Osteocyte (in vitro differentiated cells): ENCODE data around the gene VWA7. TPM values are rescaled to one million over a fixed set of nuclear protein-coding genes. Genes with fewer than 3 reads are reported as not detected.
A peak's percentile ranks its signal among the peaks of the same experiment; 100 is the strongest.
"Not testable (repeated sequence)": the region's sequence is repeated elsewhere in the genome, so short reads cannot be mapped to it uniquely, and the experiment has no call there.

ENCODE experiments used
- DNase-seq: peaks from one replicate; pipeline ENCODE4 v3.0.0; 2021; ENCODE audit warnings: mixed read lengths; ENCODE audit not compliant: unreplicated experiment; ENCODE audit errors: extremely low spot score
- H3K27ac Mint-ChIP-seq: one replicate; pipeline ENCODE4 v1.8.0; 2021; ENCODE audit warnings: mild to moderate bottlenecking, mixed read lengths; ENCODE audit not compliant: unreplicated experiment
- H3K27me3 Mint-ChIP-seq: one replicate; pipeline ENCODE4 v1.8.0; 2021; ENCODE audit warnings: mixed read lengths; ENCODE audit not compliant: unreplicated experiment
- H3K36me3 Mint-ChIP-seq: one replicate; pipeline ENCODE4 v1.8.0; 2021; ENCODE audit warnings: mixed read lengths; ENCODE audit not compliant: unreplicated experiment
- H3K4me1 Mint-ChIP-seq: one replicate; pipeline ENCODE4 v1.8.0; 2021; ENCODE audit warnings: mixed read lengths; ENCODE audit not compliant: unreplicated experiment
- H3K4me3 Mint-ChIP-seq: one replicate; pipeline ENCODE4 v1.8.0; 2021; ENCODE audit warnings: mild to moderate bottlenecking, moderate library complexity, mixed read lengths; ENCODE audit not compliant: unreplicated experiment
- H3K9me3 Mint-ChIP-seq: one replicate; pipeline ENCODE4 v1.8.0; 2021; ENCODE audit warnings: mixed read lengths; ENCODE audit not compliant: unreplicated experiment
- CTCF ChIP-seq: fragments of 200-600 bp; sonication (generic); IDR thresholded peaks from 2 replicates; pipeline ENCODE4 v1.5.0; 2021; ENCODE audit warnings: antibody characterized with exemption, mild to moderate bottlenecking, moderate library complexity
- total RNA-seq: library from RNA; stranded (reverse); gene quantifications from 2 replicates; pipeline ENCODE4 v1.2.1, GENCODE V29; 2021

The VWA7 gene
- total RNA-seq, 1 donor from 2014 or later = 0.94 TPM

- Mint-ChIP-seq H3K9me3 (no peaks in the 10 kb centered on the region), H3K27me3 (no peaks in the 10 kb centered on the region), H3K4me3 (peak overlapping the region; percentile 86), H3K27ac (peak overlapping the region; percentile 93), H3K36me3 (no peaks in the 10 kb centered on the region), H3K4me1 (peaks cover 12% of the 10 kb centered on the region)
- DNase-seq = no peak
- no peak for TF ChIP-seq CTCF
Observed at GRCh38 chr6:31805939-31806469, 28.9 kb upstream of the VWA7 start.

GRCh38 chr6:31801031-31801927 is 24.2 kb upstream of the VWA7 start:
- not testable (repeated sequence) for H3K4me1 Mint-ChIP-seq, H3K27me3 Mint-ChIP-seq, H3K9me3 Mint-ChIP-seq, H3K27ac Mint-ChIP-seq, DNase-seq, H3K4me3 Mint-ChIP-seq, H3K36me3 Mint-ChIP-seq

DNA sequence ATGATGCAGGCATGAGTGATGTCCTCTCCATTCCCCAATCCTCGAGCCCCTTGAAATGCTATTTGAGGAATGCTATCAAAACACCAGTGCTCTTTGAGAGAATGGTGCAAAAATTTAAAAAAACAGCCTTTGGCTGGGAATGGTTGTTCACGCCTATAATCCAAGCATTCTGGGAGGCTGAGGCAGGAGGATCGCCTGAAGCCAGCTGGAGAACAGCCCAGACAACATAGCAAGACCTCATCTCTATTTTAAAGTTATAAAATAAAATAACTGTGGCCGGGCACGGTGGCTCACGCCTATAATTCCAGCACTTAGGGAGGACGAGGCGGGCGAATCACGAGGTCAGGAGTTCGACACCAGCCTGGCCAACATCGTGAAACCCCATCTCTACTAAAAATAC is 22.7 kb upstream of the VWA7 start:
- H3K4me3 Mint-ChIP-seq = no peak overlapping the region
- H3K27ac Mint-ChIP-seq = no peak overlapping the region

DNA sequence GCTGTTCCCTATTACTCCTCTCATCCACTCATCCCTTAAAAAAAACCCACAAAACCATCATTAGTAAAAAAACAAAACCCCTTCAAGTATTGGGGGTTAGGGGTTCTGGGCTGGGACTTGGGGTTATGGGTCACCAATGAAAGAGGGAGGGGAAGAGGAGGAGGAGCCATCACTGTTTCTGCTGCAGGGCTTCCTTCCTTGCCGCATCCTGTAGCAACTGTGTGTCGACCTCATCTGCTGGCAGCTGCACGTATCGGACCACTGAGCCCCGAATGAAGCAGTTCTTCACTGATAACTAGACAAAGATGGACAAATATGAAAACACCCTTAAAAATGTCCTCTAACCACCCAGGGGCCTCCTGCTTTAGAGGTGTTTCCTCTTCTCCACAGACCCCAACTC is 20.5 kb upstream of the VWA7 start:
- Mint-ChIP-seq H3K27ac (peak overlapping the region; percentile 14), H3K4me3 (no peak overlapping the region)

More for the DNA sequence above, 22.7 kb upstream of the VWA7 start:
- no peak for DNase-seq
- H3K36me3 Mint-ChIP-seq = peaks cover 2% of the 10 kb centered on the region
- no peaks in the 10 kb centered on the region for H3K4me1 Mint-ChIP-seq
- H3K9me3 Mint-ChIP-seq = no peaks in the 10 kb centered on the region
- no peak for TF ChIP-seq CTCF
- no peaks in the 10 kb centered on the region for H3K27me3 Mint-ChIP-seq

GRCh38 chr6:31796993-31797385 is 19.9 kb upstream of the VWA7 start:
- peaks cover 13% of the 10 kb centered on the region for H3K4me1 Mint-ChIP-seq
- no peaks in the 10 kb centered on the region for H3K9me3 Mint-ChIP-seq
- no peak for TF ChIP-seq CTCF
- H3K4me3 Mint-ChIP-seq = peak overlapping the region; percentile 58
- H3K36me3 Mint-ChIP-seq = peaks cover 2% of the 10 kb centered on the region
- no peak for DNase-seq
- H3K27me3 Mint-ChIP-seq = no peaks in the 10 kb centered on the region
- H3K27ac Mint-ChIP-seq = peak overlapping the region; percentile 3

More for the DNA sequence above, 20.5 kb upstream of the VWA7 start:
- no peak for DNase-seq
- Mint-ChIP-seq H3K9me3 (no peaks in the 10 kb centered on the region), H3K27me3 (no peaks in the 10 kb centered on the region), H3K36me3 (peaks cover 2% of the 10 kb centered on the region), H3K4me1 (peaks cover 13% of the 10 kb centered on the region)
- no peak for TF ChIP-seq CTCF
